Gastrocnemius medialis (tissue), 4 donors: ENCODE results near the gene GRM1. TPM values are rescaled to one million over a fixed set of nuclear protein-coding genes. Genes with fewer than 3 reads are reported as not detected.

Experiments used
- ATAC-seq, 2 donors: fragments of 150-250 bp; one replicate each; pipeline ENCODE4 v1.9.1; 2016
- DNase-seq, 2 donors: peaks; one replicate each; pipeline ENCODE4 v3.0.0-alpha.2; 2019
- H3K27ac ChIP-seq, 4 donors: fragments of 200-600 bp; sonication (generic); 1 replicate in 1 of 4; 2 replicates in 3 of 4; pipeline ENCODE4 v1.5.1; 2016 to 2018; ENCODE audit warnings: mild to moderate bottlenecking in 2 of 4, moderate library complexity in 1 of 4
- H3K27me3 ChIP-seq, 3 donors: fragments of 200-600 bp; sonication (generic) in 2 of 3; 1 replicate in 1 of 3; 2 replicates in 2 of 3; pipeline versions ENCODE4 v1.5.1 to v1.6.0; 2016 to 2019; ENCODE audit warnings: mild to moderate bottlenecking in 1 of 3, moderate library complexity in 1 of 3
- H3K36me3 ChIP-seq, 2 donors: fragments of 200-600 bp; sonication (generic) in 1 of 2; one replicate each; pipeline ENCODE4 v1.5.1; 2017 to 2018
- H3K4me1 ChIP-seq, 2 donors: fragments of 200-600 bp; sonication (generic) in 1 of 2; one replicate each; pipeline ENCODE4 v1.5.1; 2016 to 2017; ENCODE audit warnings: mild to moderate bottlenecking in 2 of 2
- H3K4me3 ChIP-seq, 4 donors: fragments of 200-600 bp; sonication (generic) in 3 of 4; 1 replicate in 1 of 4; 2 replicates in 3 of 4; pipeline ENCODE4 v1.5.1; 2016 to 2019; ENCODE audit warnings: mild to moderate bottlenecking in 2 of 4
- H3K9me3 ChIP-seq, 3 donors: fragments of 200-600 bp; sonication (generic) in 2 of 3; 1 replicate in 1 of 3; 2 replicates in 2 of 3; pipeline ENCODE4 v1.5.1; 2016 to 2019
- POLR2A ChIP-seq, 2 donors: fragments of 450-650 bp; IDR thresholded peaks; one replicate each; pipeline ENCODE4 v1.6.1; 2017; ENCODE audit warnings: antibody characterized with exemption in 2 of 2, mild to moderate bottlenecking in 2 of 2, moderate library complexity in 2 of 2
- in situ Hi-C, 4 donors: fragments of 200-750 bp; cut with MboI; loops; one replicate each; pipeline versions ENCODE4 v1.15.0 to v1.8.0; 2017; ENCODE audit warnings: low sequenced_read_pairs in 4 of 4
- intact Hi-C: fragments of 100-400 bp; cut with DNase I; formaldehyde crosslinking; loops from one replicate; pipeline ENCODE4 v1.15.1; 2023; ENCODE audit warnings: low total_unique reads
- total RNA-seq, 4 donors: library from RNA; depleted of rRNA; stranded (reverse); fragments of >200 nt; gene quantifications; one replicate each; pipeline versions ENCODE4 v1.1.0 to v1.2.3, GENCODE V29; 2016
- TF ChIP-seq, protein P1 (sequence below), 5 experiments: fragments of 450-650 bp in 3 of 5; fragments of 200-600 bp in 2 of 5; sonication (generic) in 2 of 5; IDR thresholded peaks in 4 of 5; conservative IDR thresholded peaks in 1 of 5; 1 replicate in 4 of 5; 2 replicates in 1 of 5; pipeline ENCODE4 v1.5.1; 2016 to 2019; ENCODE audit warnings: antibody characterized with exemption in 5 of 5, mild to moderate bottlenecking in 3 of 5, moderate library complexity in 3 of 5

Gene GRM1
- total RNA-seq, 4 donors from 2014 or later, result 0.04 TPM; not detected in 3

DNA sequence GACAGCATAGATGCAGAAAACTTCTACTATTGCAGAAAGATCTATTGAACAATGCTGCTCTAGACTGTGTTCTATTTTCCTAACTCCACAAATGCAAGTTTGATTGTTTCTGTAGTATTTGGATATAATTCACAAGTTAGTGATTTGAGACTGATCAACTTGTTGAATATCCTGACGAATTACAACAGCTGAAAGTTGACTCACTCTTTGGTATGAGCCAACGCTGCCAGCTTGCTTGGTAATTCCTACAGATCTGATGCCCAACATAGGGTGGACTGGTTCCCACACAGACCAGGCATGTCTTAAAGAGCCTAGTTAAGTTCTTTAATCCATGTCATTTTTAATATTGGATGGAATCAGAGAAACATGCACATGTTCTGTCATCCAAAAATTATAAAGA, 283.7 kb downstream of the GRM1 start:
- no peak for ATAC-seq
- Histone ChIP-seq H3K4me1 (peaks cover 0 to 3% of the 10 kb centered on the region in 2 donors), H3K36me3 (no peaks in the 10 kb centered on the region), H3K9me3 (no peaks in the 10 kb centered on the region), H3K27ac (no peak overlapping the region), H3K4me3 (no peak overlapping the region), H3K27me3 (no peaks in the 10 kb centered on the region)
- DNase-seq, result no peak
- in situ Hi-C loops (no loop called here), intact Hi-C loops (no loop called here)
- TF ChIP-seq, protein P1, sequence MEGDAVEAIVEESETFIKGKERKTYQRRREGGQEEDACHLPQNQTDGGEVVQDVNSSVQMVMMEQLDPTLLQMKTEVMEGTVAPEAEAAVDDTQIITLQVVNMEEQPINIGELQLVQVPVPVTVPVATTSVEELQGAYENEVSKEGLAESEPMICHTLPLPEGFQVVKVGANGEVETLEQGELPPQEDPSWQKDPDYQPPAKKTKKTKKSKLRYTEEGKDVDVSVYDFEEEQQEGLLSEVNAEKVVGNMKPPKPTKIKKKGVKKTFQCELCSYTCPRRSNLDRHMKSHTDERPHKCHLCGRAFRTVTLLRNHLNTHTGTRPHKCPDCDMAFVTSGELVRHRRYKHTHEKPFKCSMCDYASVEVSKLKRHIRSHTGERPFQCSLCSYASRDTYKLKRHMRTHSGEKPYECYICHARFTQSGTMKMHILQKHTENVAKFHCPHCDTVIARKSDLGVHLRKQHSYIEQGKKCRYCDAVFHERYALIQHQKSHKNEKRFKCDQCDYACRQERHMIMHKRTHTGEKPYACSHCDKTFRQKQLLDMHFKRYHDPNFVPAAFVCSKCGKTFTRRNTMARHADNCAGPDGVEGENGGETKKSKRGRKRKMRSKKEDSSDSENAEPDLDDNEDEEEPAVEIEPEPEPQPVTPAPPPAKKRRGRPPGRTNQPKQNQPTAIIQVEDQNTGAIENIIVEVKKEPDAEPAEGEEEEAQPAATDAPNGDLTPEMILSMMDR (IDR thresholded peaks at IDR 0.05 in 4 of 5, conservative IDR thresholded peaks at IDR 0.05 in 1 of 5), result no peak
- TF ChIP-seq POLR2A (IDR thresholded peaks at IDR 0.05), result no peak

DNA sequence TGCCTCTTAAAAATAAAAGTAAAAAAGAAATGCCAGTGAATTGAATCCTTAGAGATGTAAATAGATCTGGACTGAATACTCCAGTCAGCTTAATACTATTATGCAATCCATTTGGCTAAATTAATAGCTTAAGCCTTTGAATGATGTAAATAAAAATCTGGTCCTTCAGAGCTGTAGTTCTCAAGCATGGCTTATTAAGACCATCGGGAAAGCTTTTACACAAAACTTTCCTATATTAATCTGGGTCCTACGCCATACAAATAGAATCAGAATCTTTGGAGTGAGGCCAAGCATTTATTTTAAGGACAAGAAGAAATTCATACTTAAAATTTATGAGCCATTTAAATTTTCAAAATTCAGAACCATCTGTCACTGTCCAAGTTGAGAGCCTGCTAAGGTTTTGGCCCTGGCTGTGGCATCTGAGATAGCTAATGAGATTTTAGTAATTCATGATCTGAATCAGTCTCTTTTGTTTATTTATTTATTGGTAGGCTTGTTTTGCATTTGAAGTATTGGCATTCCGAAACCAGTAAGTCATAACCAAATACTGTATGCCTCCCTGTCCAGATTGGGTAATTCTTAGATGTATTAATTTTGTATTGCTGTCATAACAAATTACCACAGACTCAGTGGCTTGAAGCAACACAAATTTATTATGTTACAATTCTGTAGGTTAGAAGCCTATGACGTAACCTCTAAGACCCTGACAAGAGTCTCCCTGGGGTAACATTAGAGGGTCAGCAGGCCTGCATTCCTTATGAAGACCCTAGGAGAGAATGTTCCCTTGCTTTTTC, 286.7 kb downstream of the GRM1 start:
- in situ Hi-C loops, result no loop called here
- TF ChIP-seq, protein P1 (IDR thresholded peaks at IDR 0.05 in 4 of 5, conservative IDR thresholded peaks at IDR 0.05 in 1 of 5), result no peak
- no peak for TF ChIP-seq POLR2A (IDR thresholded peaks at IDR 0.05)
- H3K27ac ChIP-seq, result no peak overlapping the region
- no peaks in the 10 kb centered on the region for H3K36me3 ChIP-seq
- H3K4me3 ChIP-seq, result no peak overlapping the region
- H3K4me1 ChIP-seq, result peaks cover 0 to 3% of the 10 kb centered on the region in 2 donors
- DNase-seq, result no peak
- no peaks in the 10 kb centered on the region for H3K9me3 ChIP-seq
- no peak for ATAC-seq
- intact Hi-C loops, result no loop called here
- H3K27me3 ChIP-seq, result no peaks in the 10 kb centered on the region

DNA sequence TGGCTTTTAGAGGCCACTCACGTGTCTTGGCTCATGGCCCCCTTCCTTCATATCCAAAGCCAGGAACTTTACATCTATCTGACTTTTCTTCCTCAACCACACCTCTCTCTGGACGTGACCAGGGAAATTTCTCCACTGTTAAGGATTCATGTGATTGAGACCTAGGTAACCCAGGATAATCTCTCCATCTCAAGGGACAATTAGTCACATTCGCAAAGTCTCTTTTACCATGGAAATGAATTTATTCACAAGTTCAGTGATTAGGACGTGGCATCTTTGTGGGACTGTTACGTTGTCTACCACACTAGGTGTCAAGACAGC, 287.3 kb downstream of the GRM1 start:
- H3K9me3 ChIP-seq, result no peaks in the 10 kb centered on the region
- in situ Hi-C loops, result no loop called here
- no peak overlapping the region for H3K4me3 ChIP-seq
- H3K27ac ChIP-seq, result no peak overlapping the region
- TF ChIP-seq, protein P1 (IDR thresholded peaks at IDR 0.05 in 4 of 5, conservative IDR thresholded peaks at IDR 0.05 in 1 of 5), result no peak
- no peak for TF ChIP-seq POLR2A (IDR thresholded peaks at IDR 0.05)
- H3K36me3 ChIP-seq, result no peaks in the 10 kb centered on the region
- H3K27me3 ChIP-seq, result no peaks in the 10 kb centered on the region
- DNase-seq (no peak), ATAC-seq (no peak)
- intact Hi-C loops, result no loop called here
- peaks cover 0 to 3% of the 10 kb centered on the region in 2 donors for H3K4me1 ChIP-seq

DNA sequence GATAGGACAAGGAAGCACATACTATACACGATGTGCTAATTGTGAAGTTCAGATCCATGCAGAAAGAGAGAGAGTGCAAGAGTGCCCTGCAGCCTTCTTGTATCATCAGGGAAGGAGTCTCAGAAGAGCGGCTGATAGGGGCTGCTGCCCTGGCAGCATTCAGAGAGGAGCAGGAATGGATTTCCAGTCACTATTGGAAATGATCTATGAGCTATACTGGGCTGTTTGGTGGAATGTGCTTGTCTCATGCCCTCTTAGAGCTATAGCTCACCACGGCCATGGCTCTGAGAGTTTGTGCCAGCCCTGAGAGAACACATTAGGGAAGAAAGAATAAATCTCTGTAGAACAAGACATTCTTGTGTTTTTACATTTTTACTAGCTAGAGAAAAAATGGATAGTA, 302.2 kb downstream of the GRM1 start:
- Histone ChIP-seq H3K4me1 (no peaks in the 10 kb centered on the region), H3K36me3 (no peaks in the 10 kb centered on the region), H3K27me3 (no peaks in the 10 kb centered on the region), H3K27ac (no peak overlapping the region), H3K4me3 (no peak overlapping the region), H3K9me3 (no peaks in the 10 kb centered on the region)
- ATAC-seq (no peak), DNase-seq (no peak)
- in situ Hi-C loops (no loop called here), intact Hi-C loops (no loop called here)
- TF ChIP-seq POLR2A (IDR thresholded peaks at IDR 0.05), result no peak
- TF ChIP-seq, protein P1 (IDR thresholded peaks at IDR 0.05 in 4 of 5, conservative IDR thresholded peaks at IDR 0.05 in 1 of 5), result no peak

DNA sequence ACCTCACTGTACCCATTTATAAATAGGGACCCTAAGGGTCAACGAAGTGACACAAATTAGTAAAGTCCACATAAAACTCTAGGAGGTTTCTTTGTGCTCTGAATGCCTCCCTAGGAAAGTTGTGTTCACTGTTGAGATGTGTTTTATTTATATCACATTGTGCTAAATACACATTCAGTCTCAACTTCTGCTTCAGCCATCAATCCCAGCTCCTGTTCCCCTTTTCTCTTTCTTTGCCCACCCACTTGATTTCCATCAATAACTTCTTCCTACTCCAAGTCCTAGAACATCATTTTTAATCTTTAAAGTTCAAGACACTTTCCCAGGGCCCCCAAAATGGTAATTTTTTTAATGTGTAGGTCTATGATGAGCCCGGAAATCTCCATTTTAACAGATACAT, 306.5 kb downstream of the GRM1 start:
- DNase-seq, result no peak
- Histone ChIP-seq H3K36me3 (no peaks in the 10 kb centered on the region), H3K27ac (no peak overlapping the region), H3K27me3 (no peaks in the 10 kb centered on the region), H3K4me3 (no peak overlapping the region), H3K4me1 (no peaks in the 10 kb centered on the region), H3K9me3 (no peaks in the 10 kb centered on the region)
- TF ChIP-seq, protein P1 (IDR thresholded peaks at IDR 0.05 in 4 of 5, conservative IDR thresholded peaks at IDR 0.05 in 1 of 5), result no peak
- no peak for TF ChIP-seq POLR2A (IDR thresholded peaks at IDR 0.05)
- no peak for ATAC-seq
- in situ Hi-C loops, result no loop called here
- intact Hi-C loops, result no loop called here
